Esophagus squamous epithelium (tissue), 5 donors: ENCODE measurements around the gene ABCC2. TPM values are rescaled to one million over a fixed set of nuclear protein-coding genes. Genes with fewer than 3 reads are reported as not detected.

Experiments used
- DNase-seq: peaks from one replicate; lab custom pipeline; 2025; lab: John Stamatoyannopoulos, UW
- H3K27ac ChIP-seq, 4 donors: fragments of 200-600 bp; sonication (generic); one replicate each; pipeline ENCODE4 v1.5.1; 2016 to 2019; ENCODE audit warnings: mild to moderate bottlenecking in 1 of 4
- H3K27me3 ChIP-seq, 4 donors: fragments of 200-600 bp; sonication (generic); 1 replicate in 3 of 4; 2 replicates in 1 of 4; pipeline versions ENCODE4 v1.5.1 to v1.6.0; 2017 to 2021; ENCODE audit warnings: antibody characterized with exemption in 1 of 4
- H3K36me3 ChIP-seq, 3 donors: fragments of 200-600 bp; sonication (generic); one replicate each; pipeline ENCODE4 v1.5.1; 2016 to 2019
- H3K4me1 ChIP-seq, 3 donors: fragments of 200-600 bp; sonication (generic); one replicate each; pipeline ENCODE4 v1.5.1; 2017 to 2019
- H3K4me3 ChIP-seq, 4 donors: fragments of 200-600 bp; sonication (generic); 1 replicate in 3 of 4; 2 replicates in 1 of 4; pipeline ENCODE4 v1.5.1; 2016 to 2019; ENCODE audit warnings: mild to moderate bottlenecking in 2 of 4, moderate library complexity in 1 of 4
- H3K9me3 ChIP-seq, 3 donors: fragments of 200-600 bp; sonication (generic); one replicate each; pipeline ENCODE4 v1.5.1; 2016 to 2019
- POLR2A ChIP-seq, 4 donors: fragments of 450-650 bp; IDR thresholded peaks; one replicate each; pipeline ENCODE4 v1.6.1; 2017; ENCODE audit warnings: antibody characterized with exemption in 4 of 4, mild to moderate bottlenecking in 4 of 4, moderate library complexity in 3 of 4
- WGBS, 2 donors: methylation state at CpG; one replicate each; pipeline ENCODE4 v1.1.5; 2018; 5-methylcytosine and 5-hydroxymethylcytosine counted together
- intact Hi-C: fragments of 100-400 bp; cut with DNase I; formaldehyde crosslinking; loops from one replicate; pipeline ENCODE4 v1.15.0; 2022
- total RNA-seq, 4 donors: library from RNA; depleted of rRNA; stranded (reverse); fragments of >200 nt; gene quantifications; one replicate each; pipeline ENCODE4 v1.1.0, GENCODE V29; 2016
- TF ChIP-seq, protein P1 (sequence below), 6 experiments: fragments of 450-650 bp in 4 of 6; fragments of 200-600 bp in 2 of 6; sonication (generic) in 2 of 6; IDR thresholded peaks; one replicate each; pipeline ENCODE4 v1.5.1; 2016 to 2019; ENCODE audit warnings: antibody characterized with exemption in 6 of 6, mild to moderate bottlenecking in 4 of 6, moderate library complexity in 4 of 6
- donor health status: DM: yes; HTN: yes; CAD: no.

Gene ABCC2
- total RNA-seq, 4 donors from 2014 or later, result 0.61 to 2.2 (median 1.1) TPM

DNA sequence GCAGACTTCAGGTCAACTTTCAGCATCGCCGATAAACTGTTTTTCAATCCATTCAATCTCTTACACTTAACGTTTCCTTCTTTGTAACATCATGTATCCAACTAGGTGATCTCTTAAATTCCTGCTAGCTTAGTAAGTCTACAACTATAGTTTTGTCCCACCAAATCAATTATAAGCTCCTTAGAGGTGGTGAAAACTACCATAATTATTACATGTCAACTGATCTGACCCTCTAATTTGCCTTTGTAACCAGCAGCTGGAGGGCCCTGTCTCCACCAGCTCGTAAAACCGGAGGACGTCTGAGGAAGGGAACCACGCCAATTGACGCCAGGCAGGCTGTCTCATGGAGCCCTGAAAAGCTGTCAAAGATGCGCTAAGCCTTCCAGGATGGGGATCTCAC is 113.4 kb downstream of the ABCC2 start:
- intact Hi-C loops, result no loop called here
- no peaks in the 10 kb centered on the region for H3K27me3 ChIP-seq
- WGBS, 2 donors, result 79 to 92% methylated on average over 3 to 8 of the region's 9 CpGs
- H3K4me3 ChIP-seq, result no peak overlapping the region
- no peaks in the 10 kb centered on the region for H3K4me1 ChIP-seq
- H3K36me3 ChIP-seq, result peaks cover 0 to 93% (median 8%) of the 10 kb centered on the region in 3 donors
- H3K9me3 ChIP-seq, result no peaks in the 10 kb centered on the region
- no peak for TF ChIP-seq POLR2A (IDR thresholded peaks at IDR 0.05)
- TF ChIP-seq, protein P1, sequence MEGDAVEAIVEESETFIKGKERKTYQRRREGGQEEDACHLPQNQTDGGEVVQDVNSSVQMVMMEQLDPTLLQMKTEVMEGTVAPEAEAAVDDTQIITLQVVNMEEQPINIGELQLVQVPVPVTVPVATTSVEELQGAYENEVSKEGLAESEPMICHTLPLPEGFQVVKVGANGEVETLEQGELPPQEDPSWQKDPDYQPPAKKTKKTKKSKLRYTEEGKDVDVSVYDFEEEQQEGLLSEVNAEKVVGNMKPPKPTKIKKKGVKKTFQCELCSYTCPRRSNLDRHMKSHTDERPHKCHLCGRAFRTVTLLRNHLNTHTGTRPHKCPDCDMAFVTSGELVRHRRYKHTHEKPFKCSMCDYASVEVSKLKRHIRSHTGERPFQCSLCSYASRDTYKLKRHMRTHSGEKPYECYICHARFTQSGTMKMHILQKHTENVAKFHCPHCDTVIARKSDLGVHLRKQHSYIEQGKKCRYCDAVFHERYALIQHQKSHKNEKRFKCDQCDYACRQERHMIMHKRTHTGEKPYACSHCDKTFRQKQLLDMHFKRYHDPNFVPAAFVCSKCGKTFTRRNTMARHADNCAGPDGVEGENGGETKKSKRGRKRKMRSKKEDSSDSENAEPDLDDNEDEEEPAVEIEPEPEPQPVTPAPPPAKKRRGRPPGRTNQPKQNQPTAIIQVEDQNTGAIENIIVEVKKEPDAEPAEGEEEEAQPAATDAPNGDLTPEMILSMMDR (IDR thresholded peaks at IDR 0.05), result no peak
- H3K27ac ChIP-seq, result no peak overlapping the region
- DNase-seq, result no peak

Other genes with a start within 250 kb of the ABCC2 start
- gene NKX2-3, start 249.7 kb upstream of the ABCC2 start, total RNA-seq, result under 1 TPM in 2 of 4 donors, not detected in 2; 0.19 to 0.40 TPM
- 10 to 100 TPM; 13.8 to 38.0 (median 31.6) TPM for gene SLC25A28, start 162.2 kb upstream of the ABCC2 start, total RNA-seq
- gene ENTPD7, start 123.1 kb upstream of the ABCC2 start, total RNA-seq, result 10 to 100 TPM in 3 of 4 donors, 1 to 10 TPM in 1; 9.0 to 31.7 (median 16.5) TPM
- gene COX15, start 50.5 kb upstream of the ABCC2 start, total RNA-seq, result 10 to 100 TPM; 17.2 to 38.4 (median 18.1) TPM
- 10 to 100 TPM in 3 of 4 donors, 1 to 10 TPM in 1; 6.7 to 29.0 (median 18.9) TPM for gene CUTC, start 50.4 kb upstream of the ABCC2 start, total RNA-seq
- 10 to 100 TPM in 3 of 4 donors, 1 to 10 TPM in 1; 9.5 to 15.8 (median 11.4) TPM for gene DNMBP, start 227.3 kb downstream of the ABCC2 start, total RNA-seq